ENCODE results near the gene OSCP1. TPM values are rescaled to one million over a fixed set of nuclear protein-coding genes. Genes with fewer than 3 reads are reported as not detected.
"Not testable (repeated sequence)": the region's sequence is repeated elsewhere in the genome, so short reads cannot be mapped to it uniquely, and the experiment has no call there.

Gene OSCP1
- 1 to 10 TPM in 1 of 3 donors, not detected in 2; 2.7 TPM for polyA plus RNA-seq

GRCh38 chr1:36450270-36450918 is at the start of gene OSCP1:
OSCP1 (minus strand) TSS chr1:36450451; CDS start chr1:36450369, 82 bp downstream.
- H3K4me1 Mint-ChIP-seq, result peaks cover 19 to 20% of the 10 kb centered on the region in 2 donors
- peak within 1 kb of the TSS; percentile 87 to 96 (median 93) for H3K27ac Mint-ChIP-seq
- no peaks in the 10 kb centered on the region for H3K9me3 Mint-ChIP-seq
- peak; percentile 89 to 90 (median 90) for DNase-seq
- H3K36me3 Mint-ChIP-seq, result peaks cover 2 to 7% (median 7%) of the 10 kb centered on the region in 3 donors
- H3K27me3 Mint-ChIP-seq (ENCODE audit: low read depth in 3 of 3), result peaks cover 8 to 11% (median 11%) of the 10 kb centered on the region in 3 donors
- H3K4me3 Mint-ChIP-seq, result peak within 1 kb of the TSS; percentile 86 to 94 (median 87)

- Mint-ChIP-seq H3K4me1 (no peaks in the 10 kb centered on the region), H3K27me3 (ENCODE audit: low read depth in 3 of 3) (peaks cover 5 to 9% (median 7%) of the 10 kb centered on the region in 3 donors), H3K27ac (no peak overlapping the region), H3K36me3 (no peaks in the 10 kb centered on the region), H3K9me3 (no peaks in the 10 kb centered on the region), H3K4me3 (no peak overlapping the region)
- DNase-seq, result no peak
Observed at GRCh38 chr1:36497207-36497606, 47.0 kb upstream of the OSCP1 start.

- H3K4me3 Mint-ChIP-seq, result no peak overlapping the region
- no peaks in the 10 kb centered on the region for H3K4me1 Mint-ChIP-seq
- H3K27me3 Mint-ChIP-seq (ENCODE audit: low read depth in 3 of 3), result peaks cover 5 to 9% (median 7%) of the 10 kb centered on the region in 3 donors
- H3K36me3 Mint-ChIP-seq, result no peaks in the 10 kb centered on the region
- H3K27ac Mint-ChIP-seq, result no peak overlapping the region
- no peak for DNase-seq
- H3K9me3 Mint-ChIP-seq, result no peaks in the 10 kb centered on the region
Observed at GRCh38 chr1:36494971-36495370, 44.7 kb upstream of the OSCP1 start.

- Mint-ChIP-seq H3K4me1 (no peaks in the 10 kb centered on the region), H3K4me3 (no peak overlapping the region), H3K27ac (no peak overlapping the region), H3K36me3 (no peaks in the 10 kb centered on the region), H3K27me3 (ENCODE audit: low read depth in 3 of 3) (peaks cover 5 to 9% (median 5%) of the 10 kb centered on the region in 3 donors), H3K9me3 (no peaks in the 10 kb centered on the region)
- no peak for DNase-seq
Observed at GRCh38 chr1:36493524-36493923, 43.3 kb upstream of the OSCP1 start.

GRCh38 chr1:36492491-36492890 is 42.2 kb upstream of the OSCP1 start:
- no peak overlapping the region for H3K4me3 Mint-ChIP-seq
- no peaks in the 10 kb centered on the region for H3K4me1 Mint-ChIP-seq
- no peak overlapping the region for H3K27ac Mint-ChIP-seq
- no peaks in the 10 kb centered on the region for H3K9me3 Mint-ChIP-seq
- no peaks in the 10 kb centered on the region for H3K36me3 Mint-ChIP-seq
- peaks cover 5 to 9% (median 8%) of the 10 kb centered on the region in 3 donors for H3K27me3 Mint-ChIP-seq (ENCODE audit: low read depth in 3 of 3)
- no peak for DNase-seq

- not testable (repeated sequence) for H3K27ac Mint-ChIP-seq, H3K9me3 Mint-ChIP-seq, H3K4me1 Mint-ChIP-seq, H3K4me3 Mint-ChIP-seq, DNase-seq, H3K36me3 Mint-ChIP-seq
- peaks cover 4 to 13% (median 5%) of the 10 kb centered on the region in 3 donors for H3K27me3 Mint-ChIP-seq (ENCODE audit: low read depth in 3 of 3)
Observed at GRCh38 chr1:36489258-36490051, 39.2 kb upstream of the OSCP1 start.

GRCh38 chr1:36487906-36488305 is 37.7 kb upstream of the OSCP1 start:
- Mint-ChIP-seq H3K36me3 (no peaks in the 10 kb centered on the region), H3K4me1 (no peaks in the 10 kb centered on the region), H3K27ac (no peak overlapping the region), H3K4me3 (no peak overlapping the region), H3K27me3 (ENCODE audit: low read depth in 3 of 3) (peaks cover 0 to 13% (median 0%) of the 10 kb centered on the region in 3 donors), H3K9me3 (no peaks in the 10 kb centered on the region)
- DNase-seq, result no peak

- H3K9me3 Mint-ChIP-seq; H3K36me3 Mint-ChIP-seq; H3K4me3 Mint-ChIP-seq; H3K27me3 Mint-ChIP-seq (ENCODE audit: low read depth in 3 of 3); H3K27ac Mint-ChIP-seq; H3K4me1 Mint-ChIP-seq; DNase-seq: not testable (repeated sequence)
Observed at GRCh38 chr1:36487336-36487725, 37.1 kb upstream of the OSCP1 start.

- no peak for DNase-seq
- H3K36me3 Mint-ChIP-seq, result no peaks in the 10 kb centered on the region
- no peaks in the 10 kb centered on the region for H3K9me3 Mint-ChIP-seq
- H3K4me3 Mint-ChIP-seq, result no peak overlapping the region
- H3K4me1 Mint-ChIP-seq, result peaks cover 2 to 6% of the 10 kb centered on the region in 2 donors
- peaks cover 0 to 11% (median 0%) of the 10 kb centered on the region in 3 donors for H3K27me3 Mint-ChIP-seq (ENCODE audit: low read depth in 3 of 3)
- no peak overlapping the region for H3K27ac Mint-ChIP-seq
Observed at GRCh38 chr1:36486439-36487335, 36.4 kb upstream of the OSCP1 start.

- Mint-ChIP-seq H3K4me1 (peaks cover 2 to 7% of the 10 kb centered on the region in 2 donors), H3K9me3 (no peaks in the 10 kb centered on the region), H3K27me3 (ENCODE audit: low read depth in 3 of 3) (peaks cover 0 to 11% (median 0%) of the 10 kb centered on the region in 3 donors), H3K36me3 (no peaks in the 10 kb centered on the region), H3K27ac (no peak overlapping the region), H3K4me3 (no peak overlapping the region)
- no peak for DNase-seq
Observed at GRCh38 chr1:36486093-36486438, 35.8 kb upstream of the OSCP1 start.

GRCh38 chr1:36484099-36484498 is 33.8 kb upstream of the OSCP1 start:
- H3K27ac Mint-ChIP-seq, result no peak overlapping the region
- H3K4me3 Mint-ChIP-seq, result no peak overlapping the region
- peaks cover 0 to 11% (median 0%) of the 10 kb centered on the region in 3 donors for H3K27me3 Mint-ChIP-seq (ENCODE audit: low read depth in 3 of 3)
- H3K4me1 Mint-ChIP-seq, result peaks cover 2 to 7% of the 10 kb centered on the region in 2 donors
- no peak for DNase-seq
- H3K9me3 Mint-ChIP-seq, result no peaks in the 10 kb centered on the region
- H3K36me3 Mint-ChIP-seq, result no peaks in the 10 kb centered on the region

- no peaks in the 10 kb centered on the region for H3K36me3 Mint-ChIP-seq
- H3K4me1 Mint-ChIP-seq, result peaks cover 2 to 7% of the 10 kb centered on the region in 2 donors
Observed at GRCh38 chr1:36482724-36483388, 32.6 kb upstream of the OSCP1 start, which contains the start of gene CSF3R. CSF3R (minus strand) TSS chr1:36482913; CDS start chr1:36479496, 3,417 bp downstream.

More at GRCh38 chr1:36482724-36483388, 32.6 kb upstream of the OSCP1 start, which contains the start of gene CSF3R:
- no peak for DNase-seq
- peak within 1 kb of the TSS in 2 of 5 donors; percentile 19 to 65 for H3K4me3 Mint-ChIP-seq
- no peaks in the 10 kb centered on the region for H3K9me3 Mint-ChIP-seq
- peaks cover 0 to 8% (median 0%) of the 10 kb centered on the region in 3 donors for H3K27me3 Mint-ChIP-seq (ENCODE audit: low read depth in 3 of 3)
- H3K27ac Mint-ChIP-seq, result no peak within 1 kb of the TSS
